T-helper 9 cell (primary cell): ENCODE measurements around the gene L3MBTL4.
"Not testable (repeated sequence)": the region's sequence is repeated elsewhere in the genome, so short reads cannot be mapped to it uniquely, and the experiment has no call there.

Experiments
- DNase-seq: peaks from one replicate; pipeline ENCODE4 v3.0.0-alpha.2; 2020
- total RNA-seq, 2 donors: gene quantifications; one replicate each; lab custom pipeline; 2026; lab: John Stamatoyannopoulos, UW

The L3MBTL4 gene
- total RNA-seq: 0.48 to 0.70 reads per million in 2 donors

DNA sequence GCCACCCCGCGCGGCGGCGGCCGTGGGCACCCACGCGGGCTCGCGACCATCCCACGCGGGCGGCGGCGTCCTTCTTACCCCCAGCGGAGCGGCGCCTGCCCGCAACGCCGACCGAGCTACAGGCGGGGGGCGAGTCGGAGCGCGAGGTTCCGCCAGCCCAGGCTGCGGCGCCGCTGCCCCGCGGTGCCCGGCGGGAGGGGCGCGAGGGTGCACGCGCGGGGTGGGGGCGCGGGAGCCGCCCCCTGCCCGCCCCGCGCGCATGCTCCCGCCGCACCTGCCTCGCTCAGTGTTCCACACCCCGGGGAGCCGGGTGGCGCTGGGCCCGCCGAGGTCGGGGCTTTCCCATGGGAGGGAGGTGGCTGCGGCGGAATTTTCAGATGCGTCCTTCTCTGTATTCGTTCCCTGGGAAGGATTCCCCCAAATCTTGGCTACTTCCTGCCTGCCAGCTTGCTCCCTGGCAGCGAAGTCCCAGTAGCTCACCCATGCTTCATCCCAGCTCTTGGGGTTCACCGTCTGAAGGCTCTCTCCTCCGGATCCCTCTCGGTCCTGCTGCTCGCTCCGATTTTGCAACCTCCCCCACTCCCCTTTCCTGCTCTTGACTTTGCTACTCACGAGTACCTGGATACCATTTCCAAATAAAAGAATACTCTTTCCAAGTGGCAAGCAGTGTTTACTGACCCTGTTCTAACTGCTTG, at the start of gene L3MBTL4:
L3MBTL4 (minus strand) TSS at position 189 of the 695 bp plus-strand sequence. CDS start 103,286 bp downstream, outside the sequence.
- no peak for DNase-seq

DNA sequence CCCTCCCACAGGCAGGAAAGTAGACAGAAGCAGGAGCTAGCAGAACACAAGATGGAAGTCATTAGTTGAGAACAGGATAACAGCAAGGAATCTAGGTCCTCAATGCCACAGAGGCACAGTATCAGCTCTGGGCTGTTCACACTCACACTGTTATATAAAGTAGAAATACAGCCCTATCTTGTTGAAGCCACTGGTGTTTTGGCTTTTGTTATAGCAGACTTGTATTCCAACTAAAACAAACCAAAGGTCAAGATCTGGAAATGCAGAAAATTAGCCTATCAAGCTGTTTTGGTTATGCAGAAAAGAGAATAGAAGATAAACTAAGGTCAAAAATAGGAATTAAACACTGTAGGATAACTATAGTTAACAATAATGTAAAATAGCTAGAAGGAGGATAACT, 37.5 kb upstream of the L3MBTL4 start:
- DNase-seq: no peak

DNA sequence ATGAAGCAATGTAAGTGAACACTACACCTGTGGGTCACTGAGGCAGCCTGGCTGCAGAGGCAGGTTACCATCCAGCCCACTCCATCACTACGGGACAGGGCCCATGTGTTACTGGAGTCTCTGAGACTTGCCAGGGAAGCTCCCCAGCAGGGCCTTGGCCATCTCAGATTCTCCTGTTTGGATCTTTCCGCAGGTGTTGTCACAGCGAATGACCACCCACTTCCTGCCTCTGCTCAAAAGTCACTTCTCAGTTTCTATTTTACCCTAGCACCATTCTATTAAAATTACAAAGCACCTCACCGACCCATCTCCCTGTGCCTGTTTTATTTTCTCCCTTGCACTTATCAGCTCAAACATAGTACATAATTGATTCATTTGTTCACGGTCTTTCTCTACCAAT, 34.5 kb upstream of the L3MBTL4 start:
- no peak for DNase-seq

DNA sequence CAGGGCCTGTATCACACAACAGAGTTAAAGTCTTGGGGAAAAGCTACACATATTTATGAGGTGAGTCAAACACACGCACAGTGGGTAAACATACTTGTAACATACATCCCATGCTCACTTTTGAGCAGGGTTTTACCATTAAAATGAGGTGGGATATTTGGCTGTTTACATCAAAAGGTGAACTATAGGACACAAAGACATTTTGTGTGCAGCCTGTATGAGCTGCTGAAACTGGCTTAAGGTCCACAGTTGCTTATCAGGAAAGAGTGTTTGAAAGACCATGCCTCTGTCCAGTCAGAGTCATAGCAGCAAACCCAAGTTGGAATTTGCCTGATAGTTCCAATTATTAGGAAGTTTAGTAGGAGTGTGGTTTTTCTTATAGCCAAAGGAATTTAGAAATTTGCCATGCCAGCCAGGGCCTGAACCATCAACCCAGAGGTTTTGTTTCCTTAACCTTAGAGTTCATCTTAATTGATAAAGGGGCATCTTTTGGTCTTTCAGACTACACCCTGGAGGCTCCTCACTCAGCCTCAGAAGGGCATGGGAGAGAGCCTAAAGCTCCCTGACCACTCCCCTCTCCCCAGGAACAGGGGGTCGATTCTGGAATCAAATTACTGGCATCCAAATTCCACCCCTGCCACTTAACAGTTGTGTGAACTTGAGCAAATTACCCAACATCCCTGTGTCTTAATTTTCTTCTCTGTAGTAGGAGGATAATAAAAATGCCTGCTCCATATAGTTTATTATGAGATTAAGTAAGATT, 29.9 kb upstream of the L3MBTL4 start:
- DNase-seq: no peak

DNA sequence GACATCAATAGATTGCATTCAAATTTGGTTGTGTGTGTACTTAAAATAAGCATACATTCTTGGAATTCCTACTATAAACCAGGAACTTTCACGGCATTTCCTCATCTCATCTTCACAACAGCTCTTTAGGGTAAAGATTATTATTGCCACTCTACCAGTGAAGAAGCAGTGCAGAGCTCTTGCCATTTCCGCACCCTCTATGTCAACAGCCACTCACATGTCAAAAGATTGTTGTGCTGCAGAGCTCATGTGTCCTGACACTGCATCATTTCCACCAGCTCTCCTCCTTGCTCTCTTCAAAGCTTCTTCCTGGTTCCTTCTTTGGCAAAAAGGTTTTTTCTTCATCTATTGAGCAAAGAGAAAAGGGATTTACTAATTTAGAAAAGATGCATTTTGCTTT, 26.5 kb upstream of the L3MBTL4 start:
- DNase-seq: no peak

DNA sequence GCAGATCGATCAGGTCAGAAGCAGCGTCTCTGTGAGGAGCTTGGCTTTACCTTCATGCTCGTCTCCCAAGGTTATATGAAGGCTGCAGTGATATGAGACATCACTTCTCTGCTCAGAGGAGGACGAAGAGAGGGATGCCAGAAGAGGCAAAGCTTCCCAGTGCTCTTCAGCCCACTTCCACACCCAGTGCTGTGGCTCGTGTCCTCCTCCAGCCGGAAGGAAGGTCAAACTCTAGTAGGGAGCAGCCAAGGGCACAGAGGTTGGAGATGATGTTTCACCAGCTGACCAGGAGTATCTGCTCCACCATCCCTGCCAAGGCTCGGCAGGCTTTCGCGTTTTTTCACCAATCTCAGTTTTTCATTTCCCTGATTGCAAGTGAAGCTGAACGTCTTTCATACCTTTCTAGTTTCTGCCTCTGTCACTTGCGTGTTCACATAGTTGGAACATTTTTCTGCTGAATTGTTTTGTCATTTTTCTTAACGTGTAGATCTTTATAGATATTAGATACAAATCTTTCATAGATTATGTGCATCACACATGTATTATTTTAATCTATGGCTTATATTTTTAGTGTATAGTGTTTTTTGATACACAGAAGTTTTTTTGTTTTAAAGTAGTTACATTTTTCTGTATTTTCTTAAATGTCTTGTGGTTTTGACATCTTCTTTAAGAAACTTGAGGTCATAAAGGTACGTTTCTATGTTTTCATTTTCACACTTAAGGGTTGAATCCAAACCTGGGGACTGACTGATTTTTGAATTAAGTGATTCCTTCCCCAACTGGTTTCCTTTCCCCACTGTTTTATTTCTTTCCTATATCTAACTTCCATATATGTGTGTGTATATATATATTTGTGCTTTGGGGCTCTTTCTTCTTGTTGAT, 23.5 kb upstream of the L3MBTL4 start:
- DNase-seq: no peak

DNA sequence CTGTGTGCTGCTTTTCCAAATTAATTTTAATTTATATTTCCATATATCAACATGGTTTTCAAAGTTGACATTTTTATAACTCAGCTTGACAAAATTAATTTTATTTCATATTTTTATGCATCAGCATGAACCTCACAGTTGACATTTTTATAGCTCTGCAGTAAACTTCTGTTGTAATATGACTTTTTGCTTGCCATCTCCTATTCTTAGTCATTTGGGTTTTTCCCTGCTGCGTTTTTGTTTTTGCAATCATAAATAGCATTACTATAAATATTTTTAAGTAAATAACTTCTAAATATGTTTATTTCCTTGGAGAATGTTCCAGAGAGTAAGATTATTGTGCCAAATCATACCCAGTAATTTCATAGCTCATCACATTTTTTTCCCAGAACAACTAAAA, 21.0 kb upstream of the L3MBTL4 start:
- DNase-seq: no peak

DNA sequence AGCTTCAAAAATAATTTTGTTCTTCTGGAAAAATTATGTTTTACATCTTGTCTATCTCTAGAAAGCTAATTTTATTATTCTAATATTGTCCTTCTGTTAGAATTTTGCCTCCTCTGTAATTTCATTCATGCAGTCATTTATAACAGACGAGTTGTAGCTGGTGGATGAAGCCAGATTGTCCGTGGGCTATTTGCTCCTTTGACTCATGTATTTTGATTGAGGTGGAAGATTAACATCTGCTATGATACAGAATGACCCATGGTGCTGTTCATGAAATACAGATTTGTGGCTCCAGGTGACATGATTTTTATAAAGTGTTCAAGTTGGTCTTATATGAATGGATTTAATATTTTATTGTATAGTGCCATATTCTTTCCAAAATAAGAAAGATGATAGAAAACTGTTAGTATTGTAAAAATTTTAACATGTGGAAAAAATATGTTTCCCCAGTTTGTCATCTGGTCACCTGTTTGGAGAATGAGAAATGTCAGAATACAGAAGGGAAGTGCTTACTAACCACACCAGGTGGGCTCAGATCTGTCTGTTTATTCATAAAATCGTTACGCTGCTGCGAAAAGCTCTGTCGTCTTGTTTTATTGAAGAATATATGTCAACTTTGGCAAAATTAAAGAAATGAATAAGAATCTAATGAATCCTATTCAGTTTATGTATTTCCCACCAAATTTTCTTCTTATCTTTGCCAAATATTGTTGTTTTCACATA, 20.4 kb upstream of the L3MBTL4 start:
- DNase-seq: no peak

DNA sequence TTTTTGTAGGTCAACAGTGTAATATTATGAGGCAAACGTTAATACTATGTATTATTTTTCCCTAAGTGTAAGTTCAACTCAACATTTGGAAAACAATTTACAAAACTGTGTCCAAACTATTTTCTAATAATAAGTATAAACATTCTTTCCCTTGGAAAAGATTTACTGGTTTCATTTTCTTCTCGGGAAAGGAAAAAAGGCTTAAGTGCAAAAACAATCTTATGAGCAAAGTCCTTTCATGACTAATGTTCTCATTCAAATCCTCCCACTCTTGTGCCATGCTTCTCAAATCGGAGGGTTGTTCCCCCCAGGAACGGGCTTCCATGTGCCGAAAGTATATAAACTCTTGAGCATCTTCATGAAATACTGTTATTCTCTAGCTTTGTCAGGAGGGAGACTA, 19.8 kb upstream of the L3MBTL4 start:
- no peak for DNase-seq

DNA sequence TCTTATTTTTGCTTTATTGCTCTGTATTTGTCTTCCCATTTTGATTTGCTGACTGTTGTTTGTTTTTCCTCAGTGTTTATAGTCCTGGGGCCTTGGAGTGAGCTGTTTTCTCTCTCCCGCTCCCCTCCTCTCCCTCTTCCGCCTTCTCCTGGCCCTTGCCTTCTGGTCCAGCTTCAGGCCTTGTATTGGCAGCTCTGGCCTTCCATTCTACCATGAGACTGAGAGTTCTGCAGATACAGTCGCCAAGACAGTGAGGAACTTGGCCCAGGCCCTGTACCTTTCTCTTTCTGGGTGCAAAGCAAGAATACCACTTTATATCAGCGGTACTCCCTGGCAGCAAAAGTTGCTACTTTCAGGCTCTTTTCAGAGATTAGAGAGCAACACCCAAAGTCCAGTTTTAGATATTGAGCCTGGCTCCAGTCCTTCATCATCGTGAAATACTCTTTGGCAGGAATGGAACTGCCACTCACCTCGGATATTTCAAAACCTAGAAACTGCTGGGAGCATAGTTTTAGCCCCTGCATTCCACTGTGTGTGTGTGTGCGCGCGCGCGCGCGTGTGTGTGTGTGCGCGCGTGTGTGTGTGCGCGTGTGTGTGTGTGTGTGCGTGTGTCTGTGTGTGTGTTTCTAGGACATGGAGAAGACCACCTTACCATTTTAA, 17.1 kb upstream of the L3MBTL4 start:
- no peak for DNase-seq

DNA sequence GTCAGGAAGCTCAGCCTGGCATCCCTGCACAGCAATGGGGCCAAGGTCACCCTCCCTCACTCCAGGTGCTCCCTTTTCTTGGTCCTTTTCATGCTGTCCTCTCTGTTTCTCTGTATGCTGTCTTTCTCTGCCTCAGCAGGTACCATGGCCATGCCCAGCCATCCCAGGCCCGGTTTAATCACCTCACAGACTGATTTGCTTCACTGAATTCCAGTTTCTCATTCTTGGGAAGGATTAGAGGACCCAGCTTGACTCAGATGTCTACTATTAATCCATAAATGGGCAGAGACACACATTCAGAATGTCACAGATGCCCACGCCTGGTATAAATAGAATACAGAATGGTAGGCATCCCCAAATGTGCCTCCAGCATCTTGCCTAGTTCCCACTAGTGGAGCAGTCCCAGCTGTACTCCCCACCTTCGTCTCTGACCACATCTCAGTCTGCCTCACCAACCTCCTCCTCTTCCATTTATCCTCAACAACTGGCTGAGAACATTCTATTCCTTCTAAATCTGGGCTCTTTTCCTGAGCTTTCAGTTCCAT, 14.2 kb upstream of the L3MBTL4 start:
- DNase-seq: no peak

DNA sequence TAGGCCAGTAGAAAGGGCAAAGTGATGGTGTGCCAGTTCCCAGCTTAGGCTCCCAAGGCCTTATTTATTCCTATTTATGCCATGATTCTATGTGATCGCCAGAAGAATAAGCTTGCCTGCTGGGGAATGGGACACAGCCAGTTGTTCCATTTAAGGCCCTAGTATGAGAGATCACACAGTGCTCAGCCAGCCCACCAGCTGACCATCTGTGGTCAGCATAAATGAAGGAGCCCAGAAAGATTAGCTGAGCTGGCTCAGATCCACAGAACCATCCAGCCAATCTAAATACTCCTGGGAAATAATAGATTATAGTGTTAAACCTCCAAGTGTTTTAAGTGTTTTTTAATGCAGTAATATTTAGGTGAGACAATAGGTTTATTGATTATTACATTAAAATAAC, 12.6 kb upstream of the L3MBTL4 start:
- no peak for DNase-seq

DNA sequence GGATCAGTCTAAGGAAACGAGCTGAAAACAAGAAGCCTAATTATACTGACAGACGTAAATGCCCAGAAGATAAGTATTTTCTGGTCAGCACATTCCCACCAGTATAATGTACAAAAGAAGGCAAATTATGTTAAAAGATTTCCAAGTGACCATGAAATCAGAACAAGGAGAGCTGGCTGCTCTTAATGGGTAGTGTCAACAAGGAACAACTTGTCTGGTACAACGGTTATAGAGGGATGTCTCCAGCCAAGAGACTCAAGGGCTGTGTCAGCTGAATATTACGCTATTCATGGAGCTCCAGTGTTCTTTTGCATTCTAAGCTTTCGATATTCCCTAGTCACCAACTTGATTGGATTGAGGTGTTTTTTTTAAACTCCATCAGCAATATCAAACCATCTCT, 8.6 kb upstream of the L3MBTL4 start:
- no peak for DNase-seq

DNA sequence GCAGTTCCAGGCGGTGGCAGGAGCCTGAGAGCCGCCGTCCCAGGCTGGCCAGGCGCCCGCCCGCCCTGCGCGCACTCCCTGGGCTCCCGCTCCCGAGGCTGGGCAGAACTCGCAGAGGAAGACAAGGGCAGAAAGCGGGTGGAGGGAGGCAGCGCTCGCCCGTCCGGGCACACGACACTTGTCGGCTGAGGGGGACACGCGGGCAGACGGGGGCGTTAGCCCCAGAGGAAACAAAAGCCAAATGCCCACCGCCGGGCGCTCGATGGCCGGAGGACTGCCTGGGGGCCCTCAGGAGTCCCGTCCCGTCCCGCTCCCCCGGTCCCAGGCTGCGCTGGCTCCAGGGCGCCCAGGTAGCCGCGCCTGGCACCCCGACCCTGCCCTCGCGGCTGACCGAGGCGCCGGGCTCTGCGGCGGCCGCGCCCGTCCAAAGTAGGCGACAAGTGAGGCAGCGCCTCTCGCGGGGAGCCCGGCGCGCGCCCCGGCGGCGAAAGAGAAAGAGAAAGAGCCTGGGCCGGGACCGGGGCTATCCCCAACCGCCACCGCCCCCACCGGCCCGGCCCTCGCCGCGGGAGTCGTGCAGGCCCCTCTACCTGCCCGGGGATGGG, 491 bp downstream of the L3MBTL4 start:
- DNase-seq: no peak

DNA sequence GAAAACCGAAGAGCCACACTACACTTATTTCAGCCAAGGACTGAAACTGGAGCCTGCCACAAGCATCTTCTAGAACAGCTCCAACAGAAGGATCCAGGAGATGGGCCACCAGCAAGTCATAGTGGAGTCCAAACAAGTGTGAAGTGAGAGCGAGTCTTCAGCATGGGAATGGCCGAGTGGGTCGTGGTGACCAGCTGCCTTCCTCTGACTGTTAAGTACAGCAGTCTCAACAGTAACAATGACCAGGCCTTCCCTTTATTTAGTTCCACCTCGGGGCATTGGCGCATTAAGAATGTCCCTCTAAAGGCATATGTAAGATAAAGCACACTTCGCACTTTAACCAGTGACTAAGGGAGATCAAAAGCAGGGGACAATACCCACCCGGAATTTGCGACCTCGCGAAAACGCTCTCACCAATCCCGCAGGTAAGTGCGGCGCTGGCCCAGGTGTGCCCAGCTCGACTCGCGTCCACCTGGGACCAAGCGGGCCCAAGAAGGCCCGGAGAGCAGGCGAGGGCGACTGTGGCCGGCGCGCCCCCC, 1.1 kb downstream of the L3MBTL4 start:
- DNase-seq: no peak

DNA sequence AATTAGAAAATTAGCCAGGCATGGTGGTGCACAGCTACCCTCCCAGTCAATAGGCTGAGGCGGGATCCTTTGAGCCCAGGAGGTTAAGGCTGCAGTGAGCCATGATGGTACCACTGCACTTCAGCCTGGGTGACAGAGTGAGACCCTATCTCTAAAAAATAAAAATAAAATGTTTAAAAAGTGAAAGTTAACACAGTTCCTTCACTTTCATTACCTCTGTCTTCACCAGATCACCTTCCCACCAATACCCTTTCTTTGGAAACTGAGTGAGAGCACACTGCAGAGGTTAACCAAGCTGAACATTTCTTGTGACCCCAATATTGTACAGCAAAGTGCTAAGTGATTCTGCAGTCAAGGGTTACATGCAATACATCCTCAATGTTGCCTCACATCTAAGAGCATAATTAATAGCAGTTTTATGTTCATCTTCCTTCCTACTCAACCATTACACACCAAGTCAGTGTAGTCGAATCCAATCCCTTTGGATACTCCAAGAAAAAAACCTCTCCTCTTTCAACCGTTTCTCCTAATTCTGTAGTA, 1.7 kb downstream of the L3MBTL4 start:
- no peak for DNase-seq

DNA sequence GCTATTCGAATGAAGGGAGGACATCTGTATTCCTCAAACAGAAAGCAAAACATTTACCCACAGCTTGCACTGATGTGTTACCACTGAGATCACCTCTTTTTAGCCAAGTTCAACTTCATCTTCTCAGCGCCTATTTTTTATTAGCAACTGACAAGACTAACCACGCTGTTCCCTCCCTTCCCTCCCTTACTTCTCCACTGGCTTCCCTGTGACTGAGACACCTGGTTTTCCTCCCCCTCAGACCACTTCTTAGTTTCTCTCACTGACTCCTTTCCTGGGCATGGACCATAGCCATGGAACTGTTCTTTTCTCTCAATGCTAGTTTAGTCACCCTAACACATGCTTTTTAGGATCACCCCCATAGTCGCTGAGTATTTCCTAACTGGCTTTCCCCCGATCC, 3.3 kb downstream of the L3MBTL4 start:
- no peak for DNase-seq

DNA sequence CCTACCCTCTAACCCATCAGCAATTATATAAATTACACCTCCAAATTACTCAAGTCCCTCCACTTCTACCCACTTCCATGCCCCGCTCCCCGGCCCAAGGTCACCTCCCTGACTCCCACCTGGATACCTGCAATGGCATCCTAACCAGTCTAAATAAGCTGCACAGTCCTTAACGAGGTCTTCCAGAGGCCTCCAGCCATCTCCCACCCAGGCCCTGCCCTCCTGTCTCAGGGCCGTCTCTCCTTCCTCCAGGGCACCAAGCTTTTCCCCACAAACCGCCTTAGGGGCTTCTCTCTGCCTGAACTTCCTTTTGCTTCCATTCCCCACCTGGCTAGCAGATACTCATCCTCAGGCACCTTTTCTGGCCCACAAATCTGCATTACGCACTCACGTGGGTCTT, 4.8 kb downstream of the L3MBTL4 start:
- no peak for DNase-seq

DNA sequence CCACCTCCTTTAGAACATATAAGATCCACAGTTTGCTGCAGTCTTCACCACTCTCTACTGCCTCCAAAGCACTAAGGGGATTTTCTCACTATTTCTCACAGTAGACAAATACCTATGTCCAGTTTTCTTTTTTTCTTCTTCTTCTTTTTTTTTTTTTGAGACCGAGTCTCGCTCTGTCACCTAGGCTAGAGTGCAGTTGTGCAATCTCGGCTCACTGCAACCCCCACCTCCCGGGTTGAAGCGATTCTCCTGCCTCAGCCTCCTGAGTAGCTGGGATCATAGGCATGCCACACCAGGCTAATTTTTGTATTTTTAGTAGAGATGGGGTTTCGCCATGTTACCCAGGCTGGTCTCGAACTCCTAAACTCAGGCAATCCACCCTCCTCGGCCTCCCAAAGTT, 6.2 kb downstream of the L3MBTL4 start:
- DNase-seq: not testable (repeated sequence)

DNA sequence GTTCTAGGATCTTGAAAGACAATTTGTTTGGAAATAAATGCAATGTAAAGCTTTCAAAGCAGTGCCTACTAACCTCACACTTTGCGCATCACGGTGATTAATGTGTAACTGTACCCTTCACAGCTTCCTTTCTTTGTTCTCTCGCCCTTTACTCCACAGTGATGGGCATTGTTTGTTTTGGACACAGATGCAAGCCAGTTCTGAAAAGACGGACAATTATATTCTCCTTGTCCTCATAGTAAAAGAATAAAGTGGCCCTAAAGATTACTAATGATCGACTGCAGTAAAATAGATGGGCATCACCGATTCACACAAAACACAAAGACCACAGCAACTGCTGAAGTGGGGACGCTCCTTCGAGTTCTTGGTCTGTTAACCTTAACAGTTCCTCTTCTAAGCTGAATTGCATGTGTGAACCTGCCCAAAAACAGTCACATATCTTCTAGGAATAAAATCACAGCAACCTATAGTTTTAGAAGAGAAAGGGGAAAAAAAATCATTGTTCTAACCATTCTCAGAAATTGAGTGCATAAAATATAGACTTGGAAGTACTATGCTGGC, 7.7 kb downstream of the L3MBTL4 start:
- no peak for DNase-seq
